Osteocyte (in vitro differentiated cells): ENCODE data around the gene ZFHX3. TPM values are rescaled to one million over a fixed set of nuclear protein-coding genes. Genes with fewer than 3 reads are reported as not detected.

Experiments used
- DNase-seq: peaks from one replicate; pipeline ENCODE4 v3.0.0; 2021; ENCODE audit warnings: mixed read lengths; ENCODE audit not compliant: unreplicated experiment; ENCODE audit errors: extremely low spot score
- H3K27ac Mint-ChIP-seq: one replicate; pipeline ENCODE4 v1.8.0; 2021; ENCODE audit warnings: mild to moderate bottlenecking, mixed read lengths; ENCODE audit not compliant: unreplicated experiment
- H3K27me3 Mint-ChIP-seq: one replicate; pipeline ENCODE4 v1.8.0; 2021; ENCODE audit warnings: mixed read lengths; ENCODE audit not compliant: unreplicated experiment
- H3K36me3 Mint-ChIP-seq: one replicate; pipeline ENCODE4 v1.8.0; 2021; ENCODE audit warnings: mixed read lengths; ENCODE audit not compliant: unreplicated experiment
- H3K4me1 Mint-ChIP-seq: one replicate; pipeline ENCODE4 v1.8.0; 2021; ENCODE audit warnings: mixed read lengths; ENCODE audit not compliant: unreplicated experiment
- H3K4me3 Mint-ChIP-seq: one replicate; pipeline ENCODE4 v1.8.0; 2021; ENCODE audit warnings: mild to moderate bottlenecking, moderate library complexity, mixed read lengths; ENCODE audit not compliant: unreplicated experiment
- H3K9me3 Mint-ChIP-seq: one replicate; pipeline ENCODE4 v1.8.0; 2021; ENCODE audit warnings: mixed read lengths; ENCODE audit not compliant: unreplicated experiment
- CTCF ChIP-seq: fragments of 200-600 bp; sonication (generic); IDR thresholded peaks from 2 replicates; pipeline ENCODE4 v1.5.0; 2021; ENCODE audit warnings: antibody characterized with exemption, mild to moderate bottlenecking, moderate library complexity
- total RNA-seq: library from RNA; stranded (reverse); gene quantifications from 2 replicates; pipeline ENCODE4 v1.2.1, GENCODE V29; 2021

The ZFHX3 gene
- total RNA-seq, 1 donor from 2014 or later, result 89.1 TPM

GRCh38 chr16:72972878-72973571 is 74.9 kb downstream of the ZFHX3 start:
- H3K9me3 Mint-ChIP-seq, result no peaks in the 10 kb centered on the region
- no peak for DNase-seq
- no peak overlapping the region for H3K4me3 Mint-ChIP-seq
- peaks cover 83% of the 10 kb centered on the region for H3K4me1 Mint-ChIP-seq
- TF ChIP-seq CTCF, result no peak
- peak overlapping the region; percentile 23 for H3K27ac Mint-ChIP-seq
- no peaks in the 10 kb centered on the region for H3K27me3 Mint-ChIP-seq
- H3K36me3 Mint-ChIP-seq, result peaks cover 7% of the 10 kb centered on the region

- H3K27me3 Mint-ChIP-seq, result no peaks in the 10 kb centered on the region
- peaks cover 13% of the 10 kb centered on the region for H3K36me3 Mint-ChIP-seq
- no peak overlapping the region for H3K4me3 Mint-ChIP-seq
- DNase-seq, result no peak
- H3K27ac Mint-ChIP-seq, result peak overlapping the region; percentile 47
- no peaks in the 10 kb centered on the region for H3K9me3 Mint-ChIP-seq
- TF ChIP-seq CTCF, result no peak
- H3K4me1 Mint-ChIP-seq, result peaks cover 76% of the 10 kb centered on the region
These were observed 76.6 kb downstream of the ZFHX3 start for GRCh38 chr16:72971370-72971769.

- Mint-ChIP-seq H3K27me3 (no peaks in the 10 kb centered on the region), H3K27ac (peak overlapping the region; percentile 25), H3K9me3 (no peaks in the 10 kb centered on the region)
These were observed 77.3 kb downstream of the ZFHX3 start for GRCh38 chr16:72970656-72971055.

GRCh38 chr16:72969812-72970211 is 78.1 kb downstream of the ZFHX3 start:
- H3K27ac Mint-ChIP-seq, result peak overlapping the region; percentile 61
- no peaks in the 10 kb centered on the region for H3K9me3 Mint-ChIP-seq
- DNase-seq, result no peak
- no peak overlapping the region for H3K4me3 Mint-ChIP-seq
- H3K36me3 Mint-ChIP-seq, result peaks cover 23% of the 10 kb centered on the region
- H3K4me1 Mint-ChIP-seq, result peaks cover 69% of the 10 kb centered on the region
- H3K27me3 Mint-ChIP-seq, result no peaks in the 10 kb centered on the region
- TF ChIP-seq CTCF, result no peak

More at GRCh38 chr16:72970656-72971055, 77.3 kb downstream of the ZFHX3 start:
- TF ChIP-seq CTCF, result no peak
- no peak overlapping the region for H3K4me3 Mint-ChIP-seq
- DNase-seq, result no peak
- peaks cover 19% of the 10 kb centered on the region for H3K36me3 Mint-ChIP-seq
- H3K4me1 Mint-ChIP-seq, result peaks cover 73% of the 10 kb centered on the region

GRCh38 chr16:72969146-72969545 is 78.8 kb downstream of the ZFHX3 start:
- peak overlapping the region; percentile 61 for H3K27ac Mint-ChIP-seq
- TF ChIP-seq CTCF, result no peak

More at GRCh38 chr16:72969146-72969545, 78.8 kb downstream of the ZFHX3 start:
- H3K4me1 Mint-ChIP-seq, result peaks cover 64% of the 10 kb centered on the region
- H3K36me3 Mint-ChIP-seq, result peaks cover 23% of the 10 kb centered on the region
- no peak for DNase-seq
- no peaks in the 10 kb centered on the region for H3K9me3 Mint-ChIP-seq
- H3K27me3 Mint-ChIP-seq, result no peaks in the 10 kb centered on the region
- H3K4me3 Mint-ChIP-seq, result no peak overlapping the region
